ENCODE data around the gene PRSS58.

The PRSS58 gene

DNA sequence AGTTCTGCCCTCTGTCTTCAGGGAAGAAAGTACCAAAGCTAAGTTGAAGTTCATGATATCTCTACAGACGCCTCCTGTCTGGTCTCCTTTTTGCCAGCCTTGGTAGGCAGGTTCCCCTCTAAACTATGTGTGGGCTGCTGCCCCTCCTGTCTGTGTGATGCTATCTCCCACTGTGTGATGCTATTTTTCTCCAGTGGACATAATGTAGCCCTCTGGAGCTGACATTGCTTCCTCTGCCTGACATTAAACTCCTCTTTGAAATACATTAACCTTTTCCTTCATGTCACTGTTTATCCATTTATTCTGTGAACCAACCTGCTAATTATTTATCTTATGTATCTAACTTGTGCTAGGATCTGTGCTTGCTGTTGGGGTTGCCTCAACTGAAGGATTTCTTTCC lies at the start of gene PRSS58:
PRSS58 (minus strand) TSS at position 101 of the 400 bp plus-strand sequence. CDS start 351 bp downstream, outside the sequence.
- no peak for FAIRE-seq
- no peak for DNase-seq (ENCODE audit: extremely low spot score, insufficient read length, low read depth)

- FAIRE-seq (no peak), DNase-seq (ENCODE audit: extremely low spot score, insufficient read length, low read depth) (no peak)
Measured at GRCh38 chr7:142307246-142307900, 49.5 kb upstream of the PRSS58 start.

DNA sequence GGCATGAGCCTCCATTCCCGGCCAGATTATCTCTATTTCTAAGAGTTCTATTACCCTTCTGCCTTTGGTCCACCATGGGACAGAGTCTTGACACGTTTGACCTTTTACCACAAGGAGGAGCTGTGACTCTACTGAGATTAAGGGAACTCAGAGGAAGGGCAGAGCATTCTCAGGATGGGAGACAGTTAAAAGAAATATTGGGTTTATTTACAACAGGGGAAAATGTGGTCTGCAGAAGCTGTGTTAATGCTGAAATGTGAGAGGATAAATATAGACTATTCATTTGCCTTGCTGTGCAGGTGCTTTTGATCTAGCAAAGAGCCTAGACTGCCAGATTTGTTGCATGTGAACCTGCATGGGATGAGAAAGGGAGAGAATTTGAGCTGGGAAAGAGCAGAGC lies 45.8 kb upstream of the PRSS58 start:
- FAIRE-seq, result no peak
- no peak for DNase-seq (ENCODE audit: extremely low spot score, insufficient read length, low read depth)

GRCh38 chr7:142301923-142302550 lies 44.2 kb upstream of the PRSS58 start:
- FAIRE-seq, result peak; percentile 5
- DNase-seq (ENCODE audit: extremely low spot score, insufficient read length, low read depth), result no peak

- FAIRE-seq (no peak), DNase-seq (ENCODE audit: extremely low spot score, insufficient read length, low read depth) (no peak)
Measured at GRCh38 chr7:142301299-142301698, 43.4 kb upstream of the PRSS58 start.

GRCh38 chr7:142300689-142301088 lies 42.8 kb upstream of the PRSS58 start:
- FAIRE-seq, result no peak
- DNase-seq (ENCODE audit: extremely low spot score, insufficient read length, low read depth), result no peak

- DNase-seq (ENCODE audit: extremely low spot score, insufficient read length, low read depth), result no peak
Measured at GRCh38 chr7:142299237-142299781, 41.5 kb upstream of the PRSS58 start.

DNA sequence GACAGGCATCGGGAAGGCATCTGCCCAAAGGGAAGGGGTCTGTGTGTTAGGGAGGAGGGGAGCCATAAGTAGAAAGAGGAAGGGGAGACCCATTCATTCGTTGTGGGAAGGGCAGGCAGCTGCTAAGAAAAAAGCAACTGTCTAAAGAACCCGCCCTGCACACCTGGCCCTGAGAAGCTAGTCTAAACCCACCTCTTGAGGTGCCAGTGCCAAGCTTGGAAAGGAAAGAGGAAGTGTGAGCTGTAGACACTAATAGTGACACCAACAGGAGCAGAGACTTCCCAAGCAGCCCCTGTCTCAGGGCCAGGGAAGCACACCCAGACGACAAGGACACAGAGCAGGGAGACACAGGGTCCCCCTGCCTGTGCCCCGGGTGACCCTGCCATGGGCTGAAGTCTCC lies 40.8 kb upstream of the PRSS58 start:
- DNase-seq (ENCODE audit: extremely low spot score, insufficient read length, low read depth), result no peak
- FAIRE-seq, result no peak

More at GRCh38 chr7:142299237-142299781, 41.5 kb upstream of the PRSS58 start:
- no peak for FAIRE-seq

DNA sequence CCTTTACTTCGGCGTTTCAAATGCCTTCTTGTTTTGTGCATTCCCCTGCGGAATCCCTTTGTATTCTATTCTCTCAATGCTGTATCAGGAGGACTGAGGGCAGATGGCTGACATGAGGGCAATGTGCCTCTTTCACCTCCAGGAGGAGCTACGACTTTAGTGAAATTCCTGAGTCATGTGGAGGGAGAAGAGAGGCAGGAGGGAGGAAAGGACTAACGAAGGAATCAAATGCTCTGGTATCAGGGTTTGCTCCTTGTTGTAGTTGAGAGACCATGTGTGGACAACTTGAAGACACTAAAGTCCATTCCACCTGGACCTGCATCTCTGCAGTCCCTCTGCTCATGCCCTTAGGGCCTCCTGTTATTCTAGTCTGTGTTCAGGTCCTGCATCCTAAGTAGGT lies 40.2 kb upstream of the PRSS58 start:
- no peak for DNase-seq (ENCODE audit: extremely low spot score, insufficient read length, low read depth)

DNA sequence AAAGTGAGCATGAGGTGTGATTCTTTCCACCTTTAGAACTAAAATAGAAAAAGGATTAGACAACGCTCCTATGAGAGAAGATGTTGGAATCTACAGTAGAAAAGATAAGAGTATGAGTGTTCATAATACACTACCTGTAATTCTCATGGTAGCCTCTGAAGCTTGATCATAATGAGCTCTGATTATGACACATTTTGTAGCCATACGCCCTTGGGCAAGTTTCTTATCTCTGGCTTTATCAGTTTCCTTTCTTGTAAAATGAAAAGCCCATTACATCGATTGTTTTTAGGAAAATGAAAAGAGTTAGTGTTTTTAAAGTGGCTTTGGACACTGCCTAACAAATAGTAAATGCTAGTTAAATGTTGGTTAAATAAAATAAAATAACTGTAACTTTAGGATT lies 22.4 kb upstream of the PRSS58 start:
- FAIRE-seq (no peak), DNase-seq (ENCODE audit: extremely low spot score, insufficient read length, low read depth) (no peak)

More for the DNA sequence above, 40.2 kb upstream of the PRSS58 start:
- FAIRE-seq, result no peak

- no peak for FAIRE-seq
- DNase-seq (ENCODE audit: extremely low spot score, insufficient read length, low read depth), result no peak
Measured at GRCh38 chr7:142279601-142280000, 21.7 kb upstream of the PRSS58 start.

DNA sequence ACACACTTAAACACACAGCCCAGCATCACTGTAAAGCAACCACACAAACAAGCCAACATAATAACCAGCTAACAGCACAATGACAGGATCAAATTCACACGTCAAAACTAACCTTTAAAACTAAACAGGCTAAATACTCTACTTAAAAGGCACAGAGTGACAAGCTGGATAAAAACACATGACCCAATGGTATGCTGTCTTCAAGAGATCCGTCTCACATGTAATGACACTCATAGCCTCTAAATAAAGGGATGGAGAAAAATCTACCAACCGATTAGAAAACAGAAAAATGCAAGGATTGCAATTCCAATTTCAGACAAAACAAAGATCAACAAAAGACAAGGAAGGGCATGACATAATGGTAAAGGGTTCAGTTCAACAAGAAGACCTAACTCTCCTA lies 17.2 kb upstream of the PRSS58 start:
- no peak for FAIRE-seq
- no peak for DNase-seq (ENCODE audit: extremely low spot score, insufficient read length, low read depth)

DNA sequence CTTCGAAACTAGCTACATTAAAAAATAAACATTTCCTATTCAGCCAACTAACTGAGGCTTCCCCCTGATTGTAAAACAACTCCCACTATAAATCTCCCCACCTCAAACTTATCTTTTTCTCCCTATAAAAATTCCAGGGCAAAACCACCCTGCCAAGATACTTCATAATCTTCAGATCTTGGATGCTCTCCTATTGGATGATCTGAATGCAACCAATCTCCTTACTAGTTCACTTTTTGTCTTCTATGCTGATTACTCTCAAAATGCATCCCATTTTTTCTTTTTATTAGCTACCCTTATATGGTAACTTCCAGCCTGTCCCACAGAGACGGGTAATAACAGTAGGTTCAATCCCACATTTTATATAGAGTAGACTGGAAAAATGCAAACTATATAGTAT lies 15.0 kb upstream of the PRSS58 start:
- FAIRE-seq, result no peak

GRCh38 chr7:142263598-142264380 lies 5.9 kb upstream of the PRSS58 start:
- no peak for DNase-seq (ENCODE audit: extremely low spot score, insufficient read length, low read depth)

More for the DNA sequence above, 15.0 kb upstream of the PRSS58 start:
- no peak for DNase-seq (ENCODE audit: extremely low spot score, insufficient read length, low read depth)

DNA sequence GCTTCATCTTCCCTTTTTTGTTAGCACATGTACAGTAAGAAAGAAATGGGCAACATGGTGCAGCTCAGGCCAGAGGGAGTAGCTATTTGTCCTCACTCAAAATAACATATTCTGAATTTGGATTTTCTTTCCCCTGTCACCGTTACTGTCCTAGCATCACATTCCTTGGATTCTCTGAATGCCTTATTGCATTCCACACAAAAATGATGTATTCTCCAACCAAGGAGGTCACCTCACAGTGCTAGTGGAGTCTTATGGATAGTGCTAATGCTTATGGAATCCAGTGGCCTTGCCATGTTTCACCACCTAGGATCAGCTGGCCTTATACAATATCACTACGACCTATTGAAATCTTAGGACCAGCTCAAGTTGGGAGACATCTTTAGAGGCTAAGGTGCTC lies 7.2 kb downstream of the PRSS58 start:
- DNase-seq (ENCODE audit: extremely low spot score, insufficient read length, low read depth), result no peak
- FAIRE-seq, result no peak

More at GRCh38 chr7:142263598-142264380, 5.9 kb upstream of the PRSS58 start:
- FAIRE-seq, result no peak

- FAIRE-seq, result no peak
Measured at GRCh38 chr7:142249918-142250317, 7.9 kb downstream of the PRSS58 start.

DNA sequence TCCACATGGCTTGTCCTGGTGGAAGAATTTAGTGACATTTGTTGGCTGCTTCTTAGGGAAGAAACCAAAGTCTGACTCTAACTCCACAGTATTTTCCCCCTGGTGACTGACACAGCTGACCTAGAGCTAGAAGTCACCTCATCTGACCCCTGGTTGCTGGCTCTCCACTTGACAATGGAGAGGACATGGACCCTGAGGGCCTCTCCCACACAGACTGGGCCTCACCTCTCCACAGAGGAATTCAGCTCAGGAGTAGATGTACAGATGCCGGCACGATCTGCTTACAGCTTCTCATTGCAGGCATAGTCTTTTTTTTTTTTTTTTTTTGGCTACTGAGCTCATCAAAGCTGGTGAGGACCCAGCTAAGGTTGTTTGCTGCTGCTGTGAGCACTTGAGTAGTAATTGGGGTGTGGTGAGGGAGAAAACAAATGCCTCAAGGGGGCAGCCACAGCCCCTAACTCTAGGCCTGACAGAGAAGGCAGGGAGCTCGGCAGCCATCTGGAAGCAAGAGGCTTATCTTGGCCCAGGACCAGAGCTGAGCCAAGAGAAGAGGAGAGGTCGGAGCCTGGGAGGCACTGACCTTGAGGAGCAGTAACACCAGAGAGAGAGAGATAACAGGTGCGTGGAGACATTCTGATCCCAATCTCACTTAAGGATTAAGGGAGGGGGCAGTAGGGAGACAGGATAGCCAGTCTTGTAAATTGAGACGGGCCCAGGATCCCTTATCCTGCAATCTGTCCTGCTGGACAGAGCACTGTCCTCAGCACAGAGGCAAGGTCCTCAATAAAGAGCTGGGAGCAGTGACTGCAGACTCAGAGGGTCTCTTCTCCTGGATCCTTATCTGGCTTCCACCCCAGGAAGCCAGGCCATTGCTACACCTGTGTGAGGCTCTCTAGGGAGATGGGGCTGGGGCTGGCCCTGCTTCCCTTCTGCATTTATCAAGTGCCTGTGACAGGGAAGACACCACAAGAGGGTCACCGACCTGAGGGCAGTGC lies 9.4 kb downstream of the PRSS58 start:
- no peak for FAIRE-seq
- DNase-seq (ENCODE audit: extremely low spot score, insufficient read length, low read depth), result no peak

More at GRCh38 chr7:142249918-142250317, 7.9 kb downstream of the PRSS58 start:
- no peak for DNase-seq (ENCODE audit: extremely low spot score, insufficient read length, low read depth)

DNA sequence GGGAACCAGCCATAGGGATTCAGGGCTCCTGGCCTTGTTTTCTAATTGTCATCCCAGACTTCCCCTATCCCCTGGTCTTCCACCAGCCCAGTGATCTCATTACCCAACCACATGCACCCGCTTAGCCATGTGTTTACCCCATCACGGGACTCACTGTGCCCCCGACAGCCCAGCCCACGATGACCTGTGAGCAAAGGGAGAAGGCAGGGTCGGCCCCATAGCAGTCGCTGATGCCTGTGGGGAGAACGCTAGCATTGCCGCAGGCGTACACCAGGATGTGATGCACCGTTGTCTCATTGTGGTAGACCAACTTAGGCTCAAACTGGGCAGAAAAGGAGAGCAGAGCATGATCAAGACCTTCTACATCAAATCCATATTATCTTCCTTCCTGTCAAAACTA lies 14.0 kb downstream of the PRSS58 start:
- FAIRE-seq, result no peak
- no peak for DNase-seq (ENCODE audit: extremely low spot score, insufficient read length, low read depth)

DNA sequence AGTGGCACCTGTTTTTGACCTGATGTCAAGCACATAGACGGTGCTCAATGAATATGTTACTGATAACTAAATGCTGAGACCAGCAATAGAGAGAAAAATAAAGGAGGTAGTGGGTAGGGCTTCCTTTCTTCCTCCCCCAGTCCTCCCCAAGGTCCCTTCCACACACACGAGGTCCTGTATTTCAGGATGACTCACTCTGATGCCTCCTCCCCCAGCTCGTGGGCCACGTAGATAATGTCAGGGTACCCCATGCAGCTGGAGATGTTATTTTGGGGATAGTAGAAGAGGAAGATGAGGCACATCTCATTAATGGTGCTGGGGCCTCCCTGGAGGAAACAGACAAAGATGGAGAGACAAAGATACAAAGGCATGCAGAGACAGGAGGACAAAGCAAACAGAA lies 17.3 kb downstream of the PRSS58 start:
- no peak for DNase-seq (ENCODE audit: extremely low spot score, insufficient read length, low read depth)
- FAIRE-seq, result no peak

All from GM18507 (cell line).